GM21786 (cell line): ENCODE measurements around the gene CALCOCO2.

Experiments
- ATAC-seq: cut with Tn5 transposase; IDR thresholded peaks from one replicate; pipeline ENCODE4 v1.9.1; 2021; ENCODE audit not compliant: unreplicated experiment

Gene CALCOCO2

GRCh38 chr17:48912476-48912875 is 81.6 kb downstream of the CALCOCO2 start:
- ATAC-seq = no peak
